Measurements from ENCODE around the gene MRPL52.

The MRPL52 gene

GRCh38 chr14:22841311-22841710 is 11.6 kb downstream of the MRPL52 start:
- TF ChIP-seq CTCF (IDR thresholded peaks at IDR 0.05; ENCODE audit: insufficient read depth, missing control alignments): no peak
- DNase-seq (ENCODE audit: insufficient read length, low spot score): no peak
- FAIRE-seq: no peak

GRCh38 chr14:22841769-22842168 is 12.1 kb downstream of the MRPL52 start:
- TF ChIP-seq CTCF (IDR thresholded peaks at IDR 0.05; ENCODE audit: insufficient read depth, missing control alignments): no peak
- FAIRE-seq: no peak
- no peak for DNase-seq (ENCODE audit: insufficient read length, low spot score)

- FAIRE-seq (no peak), DNase-seq (ENCODE audit: insufficient read length, low spot score) (no peak)
- TF ChIP-seq CTCF (IDR thresholded peaks at IDR 0.05; ENCODE audit: insufficient read depth, missing control alignments): no peak
Measured at GRCh38 chr14:22842211-22843122, 12.8 kb downstream of the MRPL52 start.

GRCh38 chr14:22843123-22843925 is 13.6 kb downstream of the MRPL52 start:
- FAIRE-seq (no peak), DNase-seq (ENCODE audit: insufficient read length, low spot score) (no peak)
- no peak for TF ChIP-seq CTCF (IDR thresholded peaks at IDR 0.05; ENCODE audit: insufficient read depth, missing control alignments)

GRCh38 chr14:22844221-22845102 is 14.8 kb downstream of the MRPL52 start:
- DNase-seq (ENCODE audit: insufficient read length, low spot score): no peak
- FAIRE-seq: no peak

GRCh38 chr14:22845103-22845394 is 15.4 kb downstream of the MRPL52 start:
- TF ChIP-seq CTCF (IDR thresholded peaks at IDR 0.05; ENCODE audit: insufficient read depth, missing control alignments): no peak
- no peak for DNase-seq (ENCODE audit: insufficient read length, low spot score)
- no peak for FAIRE-seq

More at GRCh38 chr14:22844221-22845102, 14.8 kb downstream of the MRPL52 start:
- TF ChIP-seq CTCF (IDR thresholded peaks at IDR 0.05; ENCODE audit: insufficient read depth, missing control alignments): no peak

All from D721Med (cell line).